Neural cell (in vitro differentiated cells): ENCODE measurements around the gene DDOST.

ENCODE experiments used
- CTCF ChIP-seq: fragments of 450-650 bp; IDR thresholded peaks from 2 replicates; pipeline ENCODE4 v1.5.1; 2014; ENCODE audit warnings: antibody characterized with exemption, mild to moderate bottlenecking, moderate library complexity; ENCODE audit not compliant: poor library complexity, severe bottlenecking
- EP300 ChIP-seq: fragments of 450-650 bp; conservative IDR thresholded peaks from 2 replicates; pipeline ENCODE4 v1.6.1; 2014; ENCODE audit warnings: antibody characterized with exemption, mild to moderate bottlenecking, moderate library complexity; ENCODE audit not compliant: poor library complexity, severe bottlenecking
- EZH2 ChIP-seq: fragments of 200-600, 300-800 bp; shearing (Covaris generic), sonication (generic); IDR thresholded peaks from 2 replicates; pipeline ENCODE4 v1.6.1; 2014; ENCODE audit warnings: antibody characterized with exemption, low read length, borderline replicate concordance, mild to moderate bottlenecking; ENCODE audit not compliant: insufficient read depth, poor library complexity, severe bottlenecking
- POLR2AphosphoS5 ChIP-seq: IDR thresholded peaks from 2 replicates; pipeline ENCODE4 v1.6.1; 2012
- RAD21 ChIP-seq: fragments of 450-650 bp; conservative IDR thresholded peaks from 2 replicates; pipeline ENCODE4 v1.6.1; 2014; ENCODE audit warnings: antibody characterized with exemption, mild to moderate bottlenecking, moderate library complexity
- REST ChIP-seq: IDR thresholded peaks from 2 replicates; pipeline ENCODE4 v1.6.1; 2012; ENCODE audit warnings: borderline replicate concordance
- SMC3 ChIP-seq: fragments of 450-650 bp; conservative IDR thresholded peaks from 2 replicates; pipeline ENCODE4 v1.6.1; 2014; ENCODE audit warnings: antibody characterized with exemption, mild to moderate bottlenecking, moderate library complexity; ENCODE audit not compliant: poor library complexity
- TAF1 ChIP-seq: IDR thresholded peaks from 2 replicates; pipeline ENCODE4 v1.6.1; 2012; ENCODE audit warnings: low read depth

GRCh38 chr1:20643080-20643479 lies 18.1 kb downstream of the DDOST start:
- TF ChIP-seq CTCF: no peak
- TF ChIP-seq EZH2: no peak
- TF ChIP-seq REST: no peak
- TF ChIP-seq RAD21: no peak
- no peak for TF ChIP-seq POLR2AphosphoS5
- TF ChIP-seq TAF1: no peak
- TF ChIP-seq EP300: no peak
- no peak for TF ChIP-seq SMC3
